Transverse colon (tissue), 4 donors: ENCODE results near the gene TRIM8. TPM values are rescaled to one million over a fixed set of nuclear protein-coding genes. Genes with fewer than 3 reads are reported as not detected.

ENCODE experiments used
- DNase-seq: peaks from one replicate; pipeline ENCODE4 v3.0.0-alpha.2; 2019
- H3K27ac ChIP-seq, 4 donors: fragments of 200-600 bp; sonication (generic); 2 replicates each; pipeline ENCODE4 v1.5.1; 2016 to 2018; ENCODE audit warnings: inconsistent platforms in 4 of 4
- H3K27me3 ChIP-seq: fragments of 200-600 bp; sonication (generic); 2 replicates; pipeline ENCODE4 v1.5.1; 2017; ENCODE audit warnings: inconsistent platforms
- H3K36me3 ChIP-seq, 4 donors: fragments of 200-600 bp; sonication (generic); 2 replicates each; pipeline ENCODE4 v1.5.1; 2017 to 2019; ENCODE audit warnings: inconsistent platforms in 4 of 4
- H3K4me1 ChIP-seq, 4 donors: fragments of 200-600 bp; sonication (generic); 2 replicates each; pipeline ENCODE4 v1.5.1; 2017 to 2020; ENCODE audit warnings: inconsistent platforms in 4 of 4
- H3K4me3 ChIP-seq, 4 donors: fragments of 200-600 bp; sonication (generic); 1 replicate in 1 of 4; 2 replicates in 3 of 4; pipeline versions ENCODE4 v1.5.1 to v1.6.1; 2017 to 2019; ENCODE audit warnings: inconsistent platforms in 4 of 4
- H3K9me3 ChIP-seq, 2 donors: fragments of 200-600 bp; sonication (generic); 2 replicates each; pipeline ENCODE4 v1.5.1; 2017 to 2019; ENCODE audit warnings: inconsistent platforms in 2 of 2
- CTCF ChIP-seq, 5 experiments: fragments of 200-600 bp in 3 of 5; fragments of 450-650 bp in 2 of 5; sonication (generic) in 3 of 5; IDR thresholded peaks; 1 replicate in 2 of 5; 2 replicates in 3 of 5; pipeline ENCODE4 v1.5.1; 2016 to 2017; ENCODE audit warnings: antibody characterized with exemption in 5 of 5, inconsistent platforms in 3 of 5, mild to moderate bottlenecking in 2 of 5, moderate library complexity in 1 of 5
- EP300 ChIP-seq: sonication (generic); formaldehyde crosslinking; IDR thresholded peaks from one replicate; pipeline ENCODE4 v1.6.1; 2017; ENCODE audit warnings: antibody characterized with exemption, low read depth
- POLR2A ChIP-seq: fragments of 450-650 bp; IDR thresholded peaks from one replicate; pipeline ENCODE4 v1.6.1; 2016; ENCODE audit warnings: antibody characterized with exemption, mild to moderate bottlenecking, moderate library complexity
- POLR2AphosphoS5 ChIP-seq, 3 donors: sonication (generic); formaldehyde crosslinking; IDR thresholded peaks; one replicate each; pipeline ENCODE4 v1.6.1; 2016; ENCODE audit warnings: antibody characterized with exemption in 3 of 3
- WGBS, 2 donors: methylation state at CpG; one replicate each; pipeline ENCODE4 v1.1.5; 2018; ENCODE audit warnings: low coverage in 1 of 2; 5-methylcytosine and 5-hydroxymethylcytosine counted together
- in situ Hi-C, 4 donors: fragments of 200-750 bp; cut with MboI; loops; one replicate each; pipeline versions ENCODE4 v1.15.0 to v1.15.1; 2017; ENCODE audit warnings: low sequenced_read_pairs in 3 of 4, low pct_ligation_motif_present in 1 of 4, low pct_unique_long_range_greater_than_20kb in 1 of 4
- intact Hi-C: fragments of 100-400 bp; cut with DNase I; formaldehyde crosslinking; loops from one replicate; pipeline ENCODE4 v1.15.1; 2023; ENCODE audit warnings: low total_unique reads
- total RNA-seq, 4 donors: library from RNA; depleted of rRNA; stranded (reverse); fragments of >200 nt; gene quantifications; one replicate each; pipeline ENCODE4 v1.1.0, GENCODE V29; 2016

The TRIM8 gene
- total RNA-seq, 4 donors from 2014 or later = 59.1 to 108 (median 66.8) TPM

GRCh38 chr10:102652170-102652916 lies 8.1 kb downstream of the TRIM8 start:
- no peaks in the 10 kb centered on the region for H3K9me3 ChIP-seq
- peaks cover 0 to 34% (median 0%) of the 10 kb centered on the region in 4 donors for H3K36me3 ChIP-seq
- DNase-seq = no peak
- intact Hi-C loops (no loop called here), in situ Hi-C loops (no loop called here)
- H3K4me3 ChIP-seq = no peak overlapping the region
- H3K4me1 ChIP-seq = peaks cover 50 to 69% (median 54%) of the 10 kb centered on the region in 4 donors
- no peaks in the 10 kb centered on the region for H3K27me3 ChIP-seq
- H3K27ac ChIP-seq = peak overlapping the region; percentile 60 to 100 (median 98)
- TF ChIP-seq EP300 = no peak
- no peak for TF ChIP-seq POLR2AphosphoS5 (IDR thresholded peaks at IDR 0.05)
- no peak for TF ChIP-seq POLR2A
- TF ChIP-seq CTCF (IDR thresholded peaks at IDR 0.05) = no peak
- 42 to 65% methylated on average over 2 to 12 of the region's 12 CpGs for WGBS, 2 donors

- H3K27me3 ChIP-seq = no peaks in the 10 kb centered on the region
- peak overlapping the region in 1 of 4 donors; percentile 1 for H3K27ac ChIP-seq
- no peak for DNase-seq
- in situ Hi-C loops (no loop called here), intact Hi-C loops (no loop called here)
- H3K4me1 ChIP-seq = peaks cover 50 to 69% (median 54%) of the 10 kb centered on the region in 4 donors
- 74% methylated on average over 1 of the region's 1 CpG; no CpG with 5 or more reads in 1 of the 2 donors for WGBS, 2 donors
- no peaks in the 10 kb centered on the region for H3K9me3 ChIP-seq
- peaks cover 0 to 34% (median 0%) of the 10 kb centered on the region in 4 donors for H3K36me3 ChIP-seq
- H3K4me3 ChIP-seq = no peak overlapping the region
- TF ChIP-seq EP300 = no peak
- TF ChIP-seq POLR2AphosphoS5 (IDR thresholded peaks at IDR 0.05) = no peak
- no peak for TF ChIP-seq CTCF (IDR thresholded peaks at IDR 0.05)
- TF ChIP-seq POLR2A = no peak
These were observed 8.8 kb downstream of the TRIM8 start for GRCh38 chr10:102653060-102653459.

- H3K4me3 ChIP-seq = no peak overlapping the region
- DNase-seq = no peak
- intact Hi-C loops (no loop called here), in situ Hi-C loops (no loop called here)
- no peaks in the 10 kb centered on the region for H3K27me3 ChIP-seq
- WGBS, 2 donors = 80% methylated on average over 7 of the region's 7 CpGs; no CpG with 5 or more reads in 1 of the 2 donors
- H3K4me1 ChIP-seq = peaks cover 36 to 68% (median 46%) of the 10 kb centered on the region in 4 donors
- TF ChIP-seq EP300 (no peak), POLR2A (no peak), CTCF (IDR thresholded peaks at IDR 0.05) (no peak), POLR2AphosphoS5 (IDR thresholded peaks at IDR 0.05) (no peak)
- H3K36me3 ChIP-seq = peaks cover 0 to 34% (median 0%) of the 10 kb centered on the region in 4 donors
- no peaks in the 10 kb centered on the region for H3K9me3 ChIP-seq
- no peak overlapping the region for H3K27ac ChIP-seq
These were observed 10.3 kb downstream of the TRIM8 start for GRCh38 chr10:102654566-102654965.

- intact Hi-C loops (no loop called here), in situ Hi-C loops (no loop called here)
- H3K36me3 ChIP-seq = peaks cover 0 to 34% (median 0%) of the 10 kb centered on the region in 4 donors
These were observed 10.7 kb downstream of the TRIM8 start for GRCh38 chr10:102654969-102655368.

More at GRCh38 chr10:102654969-102655368, 10.7 kb downstream of the TRIM8 start:
- H3K4me1 ChIP-seq = peaks cover 32 to 65% (median 42%) of the 10 kb centered on the region in 4 donors
- DNase-seq = no peak
- no peaks in the 10 kb centered on the region for H3K27me3 ChIP-seq
- TF ChIP-seq POLR2A = no peak
- TF ChIP-seq CTCF (IDR thresholded peaks at IDR 0.05) = no peak
- TF ChIP-seq POLR2AphosphoS5 (IDR thresholded peaks at IDR 0.05) = no peak
- no peak for TF ChIP-seq EP300
- no peak overlapping the region for H3K27ac ChIP-seq
- WGBS, 2 donors = 93% methylated on average over 12 of the region's 12 CpGs; no CpG with 5 or more reads in 1 of the 2 donors
- no peaks in the 10 kb centered on the region for H3K9me3 ChIP-seq
- no peak overlapping the region for H3K4me3 ChIP-seq
